Activated CD8-positive, alpha-beta memory T cell treated with anti-CD3 and anti-CD28 coated beads for 1 hour (primary cell): ENCODE results near the gene RBM17.
"Not testable (repeated sequence)": the region's sequence is repeated elsewhere in the genome, so short reads cannot be mapped to it uniquely, and the experiment has no call there.

ENCODE experiments used
- DNase-seq, 2 donors: peaks; one replicate each; pipeline ENCODE4 v3.0.0-alpha.2; 2020; ENCODE audit warnings: low read depth in 1 of 2; ENCODE audit errors: extremely low read depth in 1 of 2

Gene RBM17

DNA sequence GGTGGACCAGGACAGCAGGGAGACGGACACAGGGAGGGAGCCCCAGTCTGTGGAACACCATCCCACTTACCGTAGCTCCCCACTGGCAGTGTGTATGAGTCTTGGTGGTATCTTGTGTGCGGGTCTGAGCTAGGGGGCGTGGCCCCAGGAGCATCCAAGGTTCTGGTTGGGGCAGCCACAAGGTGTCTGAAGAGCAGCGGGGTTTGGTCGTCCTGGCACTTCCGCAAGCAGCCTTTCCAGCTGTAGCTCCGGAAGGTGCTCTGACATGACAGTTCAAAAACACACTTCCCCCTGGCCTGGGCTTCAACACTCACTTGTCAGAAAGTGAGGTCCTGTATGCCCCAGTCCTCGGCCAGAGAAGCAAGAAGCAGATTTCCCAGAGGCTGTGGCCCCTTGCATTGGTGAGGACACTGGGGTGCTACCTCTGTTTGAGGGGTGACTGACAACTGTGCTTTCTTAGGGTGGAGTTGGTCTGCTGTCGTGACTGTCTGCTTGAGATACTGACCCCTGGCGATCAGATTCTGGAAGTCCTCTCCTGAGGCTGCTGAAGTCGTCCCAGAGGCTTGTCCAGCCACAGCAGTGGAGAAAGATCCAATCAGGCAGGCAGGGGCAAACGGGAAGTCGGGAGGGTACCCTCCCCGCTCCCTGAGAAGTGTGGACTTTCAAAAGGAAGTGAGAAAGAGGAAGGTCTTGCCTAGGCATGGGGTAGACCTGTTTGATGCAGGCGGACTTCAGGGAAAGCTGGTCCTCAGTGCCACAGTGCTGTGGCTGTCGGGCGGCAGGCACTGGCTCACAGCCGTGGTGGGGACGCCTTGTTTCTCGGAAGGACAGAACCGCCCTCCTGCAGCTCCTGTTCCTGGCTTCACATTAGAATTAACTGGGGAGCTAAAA is 62.5 kb downstream of the RBM17 start:
- DNase-seq: no peak

DNA sequence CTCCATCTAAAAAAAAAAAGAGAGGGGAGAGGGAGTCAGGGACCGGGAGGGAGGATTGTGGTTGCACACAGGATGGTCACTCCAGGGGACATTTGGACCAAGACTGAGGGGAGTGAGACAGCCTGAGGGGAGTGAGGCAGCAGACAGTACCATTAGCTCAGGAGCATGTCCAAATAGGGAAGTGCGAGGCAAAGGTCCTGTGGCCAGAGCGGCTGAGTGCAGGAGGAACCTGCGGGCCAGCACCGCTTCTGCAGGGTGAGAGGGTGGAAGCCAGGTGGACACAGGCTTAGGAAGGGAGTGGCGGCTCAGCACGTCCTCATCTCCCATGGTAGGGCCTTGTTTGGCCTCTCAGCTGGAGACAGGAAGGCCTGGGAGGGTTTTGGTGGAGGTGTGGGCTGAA is 65.0 kb downstream of the RBM17 start:
- no peak for DNase-seq

DNA sequence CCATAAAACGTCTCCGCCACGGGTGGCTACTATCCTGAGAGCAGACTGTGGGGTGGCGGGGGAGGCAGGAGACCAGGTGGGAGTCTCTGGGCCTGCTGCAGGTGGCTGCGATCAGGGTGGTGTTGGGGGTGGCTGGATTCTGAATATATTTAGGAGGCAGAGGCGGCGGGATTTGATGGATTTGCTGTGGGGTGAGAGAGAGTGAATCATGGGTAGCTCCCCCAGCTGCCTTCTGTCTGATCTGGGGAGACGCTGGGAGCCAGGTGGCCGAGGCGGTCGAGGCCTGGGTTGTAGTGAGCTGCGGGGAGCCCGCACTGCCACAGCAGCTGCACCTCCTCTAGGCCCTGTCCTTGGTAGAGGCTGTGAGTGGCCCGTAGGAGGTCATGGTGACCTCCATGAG is 65.7 kb downstream of the RBM17 start:
- no peak for DNase-seq

DNA sequence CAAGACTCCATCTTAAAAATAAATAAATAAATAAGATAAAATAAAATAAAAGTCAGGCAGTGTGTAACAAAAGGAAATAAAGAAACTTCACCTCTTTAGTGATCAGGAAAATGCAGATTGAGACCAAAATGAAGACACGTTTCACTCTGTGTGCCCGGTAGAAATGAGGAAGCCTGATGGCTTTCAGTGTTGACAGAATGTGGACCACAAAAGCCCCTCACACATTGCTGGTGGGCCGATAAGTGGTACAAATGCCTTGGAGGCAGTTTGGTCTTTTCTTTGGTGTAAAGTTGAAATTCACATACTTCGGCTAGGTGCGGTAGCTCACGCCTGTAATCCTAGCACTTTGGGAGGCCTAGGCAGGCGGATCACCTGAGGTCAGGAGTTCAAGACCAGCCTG is 69.4 kb downstream of the RBM17 start:
- no peak for DNase-seq

DNA sequence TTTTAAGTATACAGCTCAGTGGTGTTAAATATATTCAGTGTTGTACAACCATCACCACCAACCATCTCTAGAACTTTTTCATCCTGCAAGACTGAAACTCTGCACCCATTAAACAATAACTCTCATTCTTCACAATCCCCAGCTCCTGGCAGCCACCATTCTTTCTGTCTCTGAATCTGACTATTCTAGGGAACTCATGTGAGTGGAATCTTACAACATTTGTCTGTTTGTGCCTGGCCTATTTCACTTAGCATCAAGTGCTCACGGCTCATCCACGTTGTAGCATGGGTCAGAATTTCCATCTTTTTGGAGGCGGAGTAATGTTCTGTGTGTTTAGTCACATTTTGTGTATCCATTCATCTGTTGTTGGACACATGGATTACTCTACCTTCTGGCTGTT is 73.1 kb downstream of the RBM17 start:
- DNase-seq: no peak

DNA sequence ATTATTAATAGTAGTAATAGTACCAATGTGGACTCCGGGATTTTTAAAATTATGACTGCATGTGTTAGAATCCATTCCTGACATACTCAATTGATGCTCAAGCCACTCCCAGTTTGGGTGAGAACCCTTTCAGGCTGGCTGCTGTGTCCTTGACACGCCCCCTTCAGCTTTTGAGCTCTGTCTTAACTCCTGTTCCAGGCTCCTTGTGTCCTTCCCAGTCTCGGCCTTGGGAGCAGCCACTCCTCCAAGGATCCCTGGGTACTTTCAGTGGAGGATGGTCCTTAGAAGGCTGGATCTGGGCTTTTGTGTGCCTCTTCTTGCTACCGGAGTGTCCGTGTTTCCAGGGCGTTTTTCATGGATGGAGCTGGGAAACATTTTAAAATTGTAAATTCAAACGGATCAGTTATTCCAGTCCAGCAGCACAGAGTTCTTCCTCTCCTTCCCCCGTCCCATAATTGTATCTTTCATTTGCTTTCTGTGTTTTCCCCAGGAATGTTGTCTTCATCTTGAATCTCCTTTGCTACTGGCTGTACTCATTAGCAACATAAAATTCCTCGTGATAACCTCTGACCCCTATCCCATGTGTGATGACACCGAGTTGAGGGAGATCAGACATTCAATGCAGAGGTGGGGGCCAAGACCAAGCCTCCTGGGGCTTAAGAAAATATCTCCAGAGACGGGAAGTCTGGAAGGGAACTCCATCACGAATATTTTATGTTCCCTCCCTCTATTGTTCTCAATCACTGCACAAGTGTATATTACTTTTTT is 73.9 kb downstream of the RBM17 start:
- DNase-seq: no peak

DNA sequence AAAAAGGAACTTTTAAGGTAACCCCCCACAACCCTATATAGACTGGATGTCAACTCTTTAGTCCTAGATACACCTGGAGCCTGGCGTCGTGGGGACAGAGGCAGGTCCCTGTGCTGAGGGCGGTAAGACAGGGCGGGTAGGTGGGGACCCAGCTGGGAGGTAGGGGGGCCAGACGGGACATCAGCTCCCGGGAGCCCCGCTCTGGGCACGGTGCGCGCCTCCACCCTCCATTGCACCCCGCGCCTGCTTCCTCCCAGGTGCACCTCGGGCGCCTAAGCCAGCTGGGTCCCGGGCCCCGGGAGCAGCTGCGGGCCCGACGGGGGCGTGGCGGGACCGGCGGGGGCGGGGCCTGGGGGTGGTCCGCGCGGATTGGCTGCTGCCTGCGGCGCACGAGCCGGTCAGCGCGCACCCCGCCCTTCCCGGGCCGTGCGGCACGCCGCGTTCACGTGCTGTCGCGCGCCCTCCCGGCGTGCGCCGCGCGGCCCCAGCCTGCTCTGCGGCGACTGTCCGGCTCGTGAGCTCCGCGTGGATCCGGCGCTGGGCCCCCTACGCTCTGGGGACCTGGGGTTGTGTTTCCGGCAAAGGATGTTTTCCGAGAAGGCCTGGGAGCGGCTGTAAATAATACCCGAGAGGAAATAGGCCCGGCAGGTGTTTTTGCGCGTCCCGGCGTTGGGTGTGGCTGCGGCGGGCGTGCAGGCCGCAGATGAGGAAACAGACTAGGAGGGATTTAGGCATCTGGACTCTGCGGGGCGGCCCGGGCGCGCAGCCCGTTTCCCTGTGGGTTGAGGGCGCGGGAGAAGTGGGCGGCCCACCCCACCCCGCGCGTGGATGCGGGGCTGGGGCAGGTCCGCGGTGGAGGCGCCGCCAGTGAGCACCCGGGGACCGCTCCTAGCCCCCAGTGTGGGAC is 74.8 kb downstream of the RBM17 start:
- DNase-seq: peak; percentile 71 to 93

DNA sequence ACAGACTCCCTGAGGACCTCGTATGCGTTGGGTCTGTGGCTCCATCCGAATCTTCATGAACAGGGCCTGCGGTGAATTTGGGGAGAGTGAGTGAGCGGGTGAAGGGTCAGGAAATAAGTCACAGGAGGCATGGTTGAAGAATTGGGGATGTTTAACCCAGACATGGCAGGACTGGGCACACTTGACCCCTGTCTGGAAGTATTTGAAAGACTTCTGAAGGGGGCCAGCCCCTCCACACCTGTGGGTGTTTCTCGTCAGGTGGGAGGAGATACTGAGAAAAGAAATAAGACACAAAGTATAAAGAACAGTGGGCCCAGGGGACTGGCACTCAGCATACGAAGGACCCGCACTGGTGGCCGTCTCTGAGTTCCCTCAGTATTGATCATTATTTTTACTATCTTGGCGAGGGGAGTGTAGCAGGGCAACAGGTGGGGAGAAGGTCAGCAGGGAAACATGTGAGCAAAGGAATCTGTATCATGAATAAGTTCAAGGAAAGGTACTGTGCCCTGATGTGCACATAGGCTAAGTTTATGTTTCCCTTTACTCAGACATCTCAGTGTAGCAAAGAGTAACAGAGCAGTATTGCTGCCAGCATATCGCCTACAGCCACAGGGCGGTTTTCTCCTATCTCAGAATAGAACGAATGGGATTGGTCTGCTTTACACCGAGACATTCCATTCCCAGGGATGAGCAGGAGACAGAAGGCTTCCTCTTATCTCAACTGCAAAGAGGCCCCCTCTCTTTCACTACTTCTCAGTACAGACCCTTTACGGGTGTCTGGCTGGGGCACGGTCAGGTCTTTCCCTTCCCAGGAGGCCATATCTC is 75.6 kb downstream of the RBM17 start:
- DNase-seq: no peak

DNA sequence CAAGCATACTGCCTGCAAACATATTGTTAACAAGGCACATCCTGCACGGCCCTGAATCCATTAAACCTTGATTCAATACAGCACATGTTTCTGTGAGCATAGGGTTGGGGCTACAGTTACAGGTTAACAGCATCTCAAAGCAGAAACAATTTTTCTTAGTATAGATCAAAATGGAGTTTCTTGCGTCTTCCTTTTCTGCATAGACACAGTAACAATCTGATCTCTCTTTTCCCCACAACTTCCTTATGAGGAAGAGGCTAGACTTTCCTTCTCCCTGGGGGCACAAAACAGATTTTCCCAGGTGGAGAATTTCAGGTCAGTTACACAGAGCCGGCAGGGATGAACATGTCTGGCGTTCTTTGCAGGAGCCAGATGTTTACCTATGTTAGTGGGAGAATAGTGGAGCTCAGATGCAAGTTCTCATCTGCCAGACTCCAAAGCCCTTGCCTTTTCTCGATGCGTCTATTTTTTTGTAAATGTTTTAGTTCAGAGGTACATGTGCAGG is 76.4 kb downstream of the RBM17 start:
- no peak for DNase-seq

DNA sequence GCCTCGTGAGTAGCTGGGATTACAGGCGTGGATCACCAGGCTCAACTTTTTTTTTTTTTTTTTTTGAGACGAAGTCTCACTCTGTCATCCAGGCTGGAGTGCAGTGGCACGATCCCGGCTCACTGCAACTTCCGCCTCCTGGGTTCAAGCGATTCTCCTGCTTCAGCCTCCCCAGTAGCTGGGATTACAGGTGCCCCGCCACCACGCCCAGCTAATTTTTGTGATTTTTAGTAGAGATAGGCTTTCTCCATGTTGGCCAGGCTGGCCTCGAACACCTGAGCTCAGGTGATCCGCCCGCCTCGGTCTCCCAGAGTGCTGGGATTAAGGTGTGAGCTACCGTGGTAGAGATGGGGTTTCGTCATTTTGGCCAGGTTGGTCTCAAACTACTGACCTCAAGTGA is 77.1 kb downstream of the RBM17 start:
- not testable (repeated sequence) for DNase-seq
